NCI-H187 treated with DMSO at 0.1 percent for 48 hours (cell line): ENCODE measurements around the gene CHST8.
"Not testable (repeated sequence)": the region's sequence is repeated elsewhere in the genome, so short reads cannot be mapped to it uniquely, and the experiment has no call there.

Experiments used
- DNase-seq: peaks from one replicate; lab custom pipeline; 2025; lab: John Stamatoyannopoulos, UW

CHST8 gene

GRCh38 chr19:33644284-33644836 is 22.6 kb downstream of the CHST8 start:
- no peak for DNase-seq

GRCh38 chr19:33646306-33646705 is 24.6 kb downstream of the CHST8 start:
- DNase-seq: no peak

- DNase-seq: no peak
These were observed 25.4 kb downstream of the CHST8 start for GRCh38 chr19:33647146-33647545.

GRCh38 chr19:33649627-33650305 is 28.0 kb downstream of the CHST8 start:
- no peak for DNase-seq

DNA sequence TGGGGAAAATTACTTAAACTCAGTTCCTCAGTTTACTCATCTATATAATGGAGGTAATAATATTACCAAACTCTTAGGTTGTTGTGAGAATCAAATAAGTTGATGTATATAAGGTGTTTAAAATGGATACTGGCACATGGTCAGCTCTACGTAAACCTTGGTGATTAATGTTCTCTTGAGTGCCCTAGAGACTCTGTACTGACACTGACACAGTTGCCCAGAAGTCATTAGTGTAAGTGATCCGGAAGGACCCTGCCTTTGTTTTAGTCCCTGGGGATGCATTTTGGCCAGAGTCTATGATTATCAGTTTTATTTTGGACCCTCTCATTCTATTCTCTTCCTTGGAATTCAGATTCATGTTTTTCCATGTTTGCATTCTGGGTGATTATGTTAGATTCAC is 31.9 kb downstream of the CHST8 start:
- no peak for DNase-seq

GRCh38 chr19:33654840-33655508 is 33.2 kb downstream of the CHST8 start:
- DNase-seq: no peak

- DNase-seq: no peak
These were observed 38.1 kb downstream of the CHST8 start for GRCh38 chr19:33659835-33660234.

- DNase-seq: no peak
These were observed 38.8 kb downstream of the CHST8 start for GRCh38 chr19:33660410-33661124.

GRCh38 chr19:33661336-33661735 is 39.6 kb downstream of the CHST8 start:
- no peak for DNase-seq

GRCh38 chr19:33662391-33663092 is 40.8 kb downstream of the CHST8 start:
- no peak for DNase-seq

- not testable (repeated sequence) for DNase-seq
These were observed 41.6 kb downstream of the CHST8 start for GRCh38 chr19:33663316-33663715.

DNA sequence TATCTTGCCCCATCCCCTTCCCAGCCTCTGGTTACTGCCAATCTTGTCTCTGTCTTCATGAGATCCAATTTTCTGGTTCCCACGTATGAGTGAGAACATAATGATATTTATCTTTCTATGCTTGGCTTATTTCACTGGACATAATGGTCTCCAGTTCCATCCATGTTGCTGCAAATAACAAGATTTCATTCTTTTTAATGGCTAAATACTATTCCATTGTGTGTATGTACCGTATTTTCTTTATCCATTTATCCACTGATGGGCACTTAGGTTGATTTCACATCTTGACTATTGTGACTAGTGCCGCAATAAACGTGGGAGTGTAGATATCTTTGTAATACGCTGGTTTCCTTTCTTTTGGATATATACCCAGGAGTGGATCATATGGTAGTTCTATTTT is 43.0 kb downstream of the CHST8 start:
- no peak for DNase-seq

- DNase-seq: no peak
These were observed 44.2 kb downstream of the CHST8 start for GRCh38 chr19:33665776-33666595.

GRCh38 chr19:33667141-33667650 is 45.4 kb downstream of the CHST8 start:
- no peak for DNase-seq

DNA sequence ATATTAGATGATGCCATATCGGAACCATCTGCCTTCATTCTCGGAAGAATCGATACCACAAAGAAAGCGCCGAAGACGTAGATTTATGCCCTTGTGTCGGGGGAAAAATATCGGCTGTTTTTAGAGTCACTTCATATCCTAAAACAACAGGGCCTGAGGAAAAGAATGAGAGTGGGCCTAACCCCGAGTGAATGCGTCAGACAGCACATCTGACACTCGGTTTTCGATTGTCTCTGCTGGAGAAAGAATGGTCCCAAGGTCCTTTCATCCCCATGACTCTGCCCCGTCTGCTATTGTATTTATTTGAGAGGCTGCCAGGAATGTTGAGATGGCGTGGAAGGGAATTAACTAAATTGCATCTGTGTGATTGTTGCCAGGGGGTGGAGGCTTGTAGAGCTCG is 46.1 kb downstream of the CHST8 start:
- no peak for DNase-seq

GRCh38 chr19:33668968-33669367 is 47.2 kb downstream of the CHST8 start:
- no peak for DNase-seq

GRCh38 chr19:33669376-33669775 is 47.6 kb downstream of the CHST8 start:
- no peak for DNase-seq

DNA sequence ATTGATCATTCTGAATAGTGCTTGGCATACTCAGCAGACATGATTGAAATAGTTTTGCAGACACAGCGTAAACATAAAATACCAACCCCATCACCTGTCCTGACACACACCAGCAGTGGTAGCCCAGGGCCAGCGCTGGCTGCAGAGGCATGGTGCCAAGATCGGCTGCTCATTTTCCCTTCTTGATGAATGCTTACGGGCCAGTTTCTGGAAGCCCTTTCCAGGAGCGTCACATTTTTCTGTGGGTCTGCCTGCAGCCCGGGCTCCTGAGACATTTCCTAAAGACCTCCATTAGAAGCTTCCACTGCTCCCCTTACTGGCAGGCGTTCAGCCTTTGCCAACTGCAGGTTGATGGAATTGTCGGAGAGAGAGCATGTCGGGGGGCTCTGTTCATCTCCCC is 48.6 kb downstream of the CHST8 start:
- DNase-seq: no peak

DNA sequence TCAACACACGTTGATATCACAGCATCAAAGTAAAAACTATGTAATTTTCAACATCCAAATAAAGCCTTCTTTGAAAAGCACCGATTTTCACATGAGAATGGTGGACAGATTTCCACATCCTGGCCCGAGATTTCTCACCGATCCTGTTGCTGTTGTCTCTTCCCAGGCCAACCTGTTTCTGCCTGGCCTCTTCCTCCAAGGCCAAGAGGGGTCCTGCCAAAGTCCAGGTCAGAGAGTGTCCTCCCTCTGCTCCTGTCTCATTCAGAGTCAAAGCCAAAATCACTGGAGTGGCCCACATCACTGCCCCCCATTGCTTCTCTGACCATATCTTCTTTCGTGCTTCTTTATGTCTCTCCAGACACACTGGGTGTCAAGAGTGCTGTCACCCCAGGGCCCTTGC is 49.5 kb downstream of the CHST8 start:
- DNase-seq: no peak

DNA sequence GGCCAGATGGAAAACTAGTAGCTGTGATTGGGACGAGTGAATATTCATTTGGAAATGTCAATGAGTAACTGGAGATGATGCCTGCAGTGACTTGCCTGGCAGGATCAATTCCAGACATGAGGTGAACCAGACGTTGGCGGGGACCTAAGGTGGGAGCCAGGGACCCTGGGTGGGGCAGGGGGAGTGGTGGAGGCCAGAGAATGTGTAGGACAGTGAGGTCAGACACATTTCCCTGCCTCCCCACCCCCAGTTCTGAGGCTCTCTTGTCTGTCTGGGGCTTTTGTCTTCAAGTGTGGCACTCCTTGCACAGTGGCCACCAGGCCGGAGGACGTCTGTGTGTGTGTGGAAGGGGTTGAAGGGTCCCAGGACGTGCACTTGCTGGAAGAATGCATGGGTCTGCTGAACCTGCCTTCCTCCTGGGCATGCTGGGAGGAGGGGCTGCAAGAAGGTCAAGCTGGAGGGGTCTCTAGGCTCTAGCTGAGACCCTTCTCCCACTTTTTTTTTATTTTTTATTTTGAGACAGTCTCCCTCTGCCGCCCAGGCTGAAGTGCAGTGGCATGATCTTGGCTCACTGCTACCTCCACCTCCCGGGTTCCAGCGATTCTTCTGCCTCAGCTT is 51.6 kb downstream of the CHST8 start:
- no peak for DNase-seq
